HuH-7 (cell line): ENCODE data around the gene SCN3A.

Experiments
- DNase-seq: peaks from one replicate; pipeline ENCODE4 v3.0.0; 2011; ENCODE audit warnings: low spot score

The SCN3A gene

DNA sequence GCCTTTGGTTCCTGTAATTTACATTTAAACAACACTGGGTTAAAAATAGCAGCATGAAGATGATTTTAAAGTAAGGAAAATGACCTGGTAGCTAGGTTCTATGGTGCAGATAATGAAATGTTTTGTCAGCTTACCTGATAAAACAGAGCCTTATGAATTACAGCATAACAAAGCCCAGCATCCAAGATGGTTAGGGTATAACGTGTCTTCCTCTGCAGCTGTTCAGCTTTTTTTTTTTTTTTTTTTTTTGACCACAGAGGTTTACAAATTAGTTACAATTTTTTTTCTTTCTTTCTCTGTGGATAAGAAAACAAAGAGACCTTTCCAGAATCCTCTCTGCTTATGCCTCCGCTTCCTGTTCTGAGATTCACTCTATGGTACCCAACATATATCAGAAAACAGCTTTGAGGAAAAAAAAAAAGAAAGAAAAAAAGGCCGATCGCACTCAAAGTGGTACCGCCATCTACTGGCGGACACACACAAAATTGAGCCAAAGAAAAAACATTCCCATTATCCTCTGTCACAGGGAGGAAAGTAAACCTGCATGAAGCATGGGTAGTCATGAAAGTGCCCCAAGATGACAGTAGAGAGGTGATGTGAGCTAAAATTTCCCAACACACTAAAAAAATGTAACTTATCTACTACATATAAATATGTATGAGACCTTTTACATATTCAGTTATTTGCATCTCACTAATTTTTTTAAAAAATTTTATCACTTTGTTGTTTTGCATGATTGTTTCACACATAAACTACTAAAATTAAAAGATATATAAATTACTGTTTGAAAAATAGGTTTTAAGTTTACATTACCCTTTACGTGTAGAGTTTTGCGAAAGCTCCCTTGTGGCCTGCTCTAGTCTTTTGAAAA is at the start of gene SCN3A:
SCN3A (minus strand) TSS at position 362 of the 871 bp plus-strand sequence. CDS start 27,656 bp downstream, outside the sequence.
- peak; percentile 26 for DNase-seq

DNA sequence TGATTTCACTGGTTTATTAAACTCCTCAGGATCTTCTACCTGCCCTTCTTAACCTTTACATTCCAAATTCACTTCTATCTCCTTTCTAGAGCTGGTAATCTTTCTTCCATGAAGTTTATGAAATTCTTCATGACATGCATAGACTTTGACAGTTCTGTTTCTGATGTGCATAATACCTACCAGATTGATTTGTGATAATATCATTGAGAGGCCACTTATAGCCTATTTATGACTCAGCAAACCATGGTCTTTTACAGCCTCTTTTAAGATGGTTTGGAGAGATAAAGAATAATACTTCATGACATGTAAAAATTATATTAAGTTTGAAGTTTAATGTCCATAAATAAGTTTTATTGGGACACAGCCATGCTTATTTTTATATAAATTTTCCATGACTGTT is 49.3 kb upstream of the SCN3A start:
- no peak for DNase-seq

DNA sequence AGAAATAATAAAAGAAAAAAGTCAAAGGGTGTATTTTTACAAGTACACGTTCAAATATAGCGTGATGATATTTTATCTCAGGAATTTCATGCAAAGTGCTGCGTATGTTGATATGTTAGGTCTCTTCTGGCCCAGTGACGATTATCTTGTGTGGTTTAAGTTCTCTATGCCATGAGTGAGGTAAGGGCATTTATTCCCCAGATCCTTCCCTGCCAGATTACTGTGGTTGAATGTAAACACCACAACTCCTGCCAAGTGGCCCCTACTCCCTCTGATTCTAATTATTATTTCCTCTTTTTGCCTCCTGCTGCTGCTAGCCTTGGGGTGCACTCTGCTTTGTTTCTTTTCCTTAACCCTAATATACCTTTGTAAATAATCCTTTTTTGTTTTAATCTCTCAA is 47.5 kb upstream of the SCN3A start:
- no peak for DNase-seq

DNA sequence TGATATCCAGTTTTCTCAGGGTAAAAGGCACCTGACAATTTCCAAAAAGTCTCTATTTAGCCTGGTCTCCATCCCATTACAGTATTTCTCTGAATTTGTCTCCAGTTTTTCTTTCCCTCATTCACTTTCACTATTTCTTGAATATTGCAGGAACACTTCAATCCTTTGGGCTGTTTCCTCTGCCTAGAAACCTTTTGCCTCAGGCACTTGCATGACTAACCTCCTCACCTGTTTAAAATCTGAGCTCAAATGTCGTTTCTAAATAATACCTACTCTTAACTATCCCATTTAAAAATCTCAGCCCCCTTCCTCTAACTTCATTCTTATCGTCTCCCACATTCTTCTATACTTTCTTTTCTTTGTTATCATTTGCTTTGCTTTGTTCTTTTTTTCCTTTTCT is 44.4 kb upstream of the SCN3A start:
- DNase-seq: no peak

DNA sequence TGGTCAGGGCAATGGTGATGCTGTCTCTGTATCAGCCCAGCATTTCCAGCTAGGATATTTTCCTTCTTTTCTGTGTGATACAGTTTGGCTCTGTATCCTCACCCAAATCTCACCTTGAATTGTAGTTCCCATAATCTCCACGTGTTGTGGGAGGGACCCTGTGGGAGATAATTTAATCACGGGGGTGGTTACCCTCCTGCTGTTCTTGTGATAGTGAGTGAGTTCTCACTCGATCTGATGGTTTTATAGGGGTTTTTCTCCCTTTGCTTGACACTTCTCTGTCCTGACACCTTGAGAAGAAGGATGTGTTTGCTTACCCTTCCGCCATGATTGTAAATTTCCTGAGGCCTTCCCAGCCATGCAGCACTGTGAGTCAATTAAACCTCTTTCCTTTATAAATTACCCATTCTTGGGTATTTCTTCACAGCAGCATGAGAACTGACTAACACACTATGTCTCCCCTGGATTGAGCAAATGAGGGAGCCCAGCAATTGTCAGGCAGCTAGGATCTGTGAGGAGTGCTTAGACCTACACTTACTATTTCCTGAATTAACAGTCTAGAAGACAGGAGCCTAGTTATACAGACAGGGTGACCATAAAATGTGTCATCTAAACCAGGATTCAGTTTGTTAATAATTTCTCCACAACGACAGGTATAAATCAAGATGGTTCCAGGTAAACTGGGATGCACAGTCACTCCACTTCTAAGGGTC is 41.4 kb upstream of the SCN3A start:
- DNase-seq: no peak

DNA sequence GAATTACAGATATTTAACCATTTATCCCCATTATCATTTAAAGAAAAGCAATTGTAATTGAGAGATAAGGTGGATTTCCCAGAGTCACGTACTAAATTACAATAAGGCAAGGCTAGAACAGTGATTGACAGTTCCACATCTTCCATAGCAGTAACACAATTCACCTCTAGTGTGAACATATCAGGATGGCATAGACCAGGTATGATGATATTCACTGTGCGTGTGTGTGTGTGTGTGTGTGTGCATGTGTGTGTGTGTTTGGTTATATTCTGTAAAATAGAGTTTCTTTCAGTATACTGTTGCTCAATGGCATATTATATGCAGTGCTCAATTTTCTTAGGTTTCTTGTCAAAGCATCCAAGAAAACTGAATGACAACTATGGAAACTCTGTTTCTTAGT is 37.1 kb upstream of the SCN3A start:
- no peak for DNase-seq

DNA sequence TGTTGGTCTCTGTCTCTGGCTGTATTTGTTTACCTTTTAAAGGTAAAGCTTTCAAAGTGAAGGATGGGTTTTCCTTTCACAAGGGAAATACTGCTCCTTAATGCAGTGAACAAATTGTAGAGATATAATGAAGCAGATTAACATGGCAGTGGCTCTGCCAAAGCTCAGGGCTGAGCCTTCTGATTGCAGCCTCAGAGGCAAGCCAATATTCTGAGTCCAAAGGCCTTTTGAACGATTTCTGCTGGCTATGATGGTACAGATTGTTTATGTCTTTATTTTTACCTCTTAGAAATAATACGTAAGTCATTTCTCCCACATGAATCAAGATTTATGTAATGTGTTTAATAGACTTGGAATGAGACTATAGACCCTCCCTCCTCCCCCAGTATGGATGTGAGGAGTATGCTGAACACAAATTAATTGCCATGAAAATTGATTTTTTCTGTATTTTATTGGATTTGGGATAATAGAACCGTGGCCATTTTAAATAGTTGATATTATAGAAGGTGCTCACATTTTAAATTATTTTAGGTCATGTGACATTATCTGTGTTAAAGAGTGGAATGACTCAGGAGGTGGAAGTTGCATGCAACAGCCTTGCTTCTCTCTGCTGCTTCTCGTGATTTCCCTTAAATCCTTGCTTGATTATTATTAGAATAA is 36.1 kb upstream of the SCN3A start:
- no peak for DNase-seq

DNA sequence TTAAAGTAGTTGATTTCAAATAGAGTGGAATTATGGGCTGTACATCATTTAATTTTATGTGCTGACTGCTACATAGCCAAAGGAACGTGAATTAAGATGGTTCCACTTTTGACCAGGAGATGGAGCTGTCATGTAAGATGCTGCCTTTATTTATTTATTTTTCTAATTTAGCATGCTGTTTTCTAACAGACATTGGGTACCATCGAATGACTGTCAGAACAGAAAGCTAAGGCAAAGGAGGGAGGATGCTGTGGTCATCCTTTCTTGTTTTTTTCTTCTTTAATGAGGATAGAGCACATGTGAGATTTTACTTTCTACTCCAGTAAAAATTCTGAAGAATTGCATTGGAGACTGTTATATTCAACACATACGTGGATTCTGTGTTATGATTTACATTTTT is 35.4 kb upstream of the SCN3A start, which contains the start of gene SCN2A:
SCN2A (plus strand) TSS at position 185 of the 400 bp plus-strand sequence. CDS start 56,410 bp downstream, outside the sequence.
- peak; percentile 7 for DNase-seq

DNA sequence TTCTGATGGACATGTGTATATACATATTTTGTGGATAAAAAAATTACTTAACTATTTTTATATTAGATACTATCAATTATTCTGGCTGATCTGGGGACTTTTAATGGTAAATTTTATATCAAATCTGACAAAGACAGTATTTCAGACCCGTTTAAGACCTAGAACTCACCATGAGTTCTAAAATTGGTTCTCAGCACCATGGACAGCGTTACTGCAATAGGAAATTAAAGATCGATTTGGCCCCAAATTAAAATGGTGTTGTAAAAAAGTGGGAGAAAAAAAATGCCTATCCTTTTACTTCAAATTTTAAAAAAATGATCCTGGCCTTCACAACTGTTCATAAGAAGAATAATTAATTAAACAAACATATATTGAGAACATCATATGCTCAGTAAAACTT is 34.4 kb upstream of the SCN3A start:
- no peak for DNase-seq

DNA sequence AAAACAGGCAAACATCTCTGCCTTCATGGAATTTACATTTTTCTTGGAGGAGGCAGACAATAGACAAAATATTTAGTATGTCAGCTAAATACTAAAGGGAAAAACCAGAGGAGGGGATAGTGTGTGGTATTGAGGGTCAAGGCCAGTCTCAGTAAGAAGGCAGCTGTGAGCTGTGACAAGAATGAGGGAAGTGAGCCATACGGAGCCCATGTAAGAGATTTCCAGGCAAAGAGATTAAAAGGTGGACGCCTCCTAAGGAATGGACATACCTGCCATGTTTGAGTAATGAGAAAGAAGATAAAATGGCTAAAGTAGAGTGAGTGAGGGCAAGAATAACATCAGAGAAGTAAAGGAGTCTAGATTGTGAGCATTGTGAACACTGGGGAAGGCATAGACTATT is 33.2 kb upstream of the SCN3A start:
- no peak for DNase-seq

DNA sequence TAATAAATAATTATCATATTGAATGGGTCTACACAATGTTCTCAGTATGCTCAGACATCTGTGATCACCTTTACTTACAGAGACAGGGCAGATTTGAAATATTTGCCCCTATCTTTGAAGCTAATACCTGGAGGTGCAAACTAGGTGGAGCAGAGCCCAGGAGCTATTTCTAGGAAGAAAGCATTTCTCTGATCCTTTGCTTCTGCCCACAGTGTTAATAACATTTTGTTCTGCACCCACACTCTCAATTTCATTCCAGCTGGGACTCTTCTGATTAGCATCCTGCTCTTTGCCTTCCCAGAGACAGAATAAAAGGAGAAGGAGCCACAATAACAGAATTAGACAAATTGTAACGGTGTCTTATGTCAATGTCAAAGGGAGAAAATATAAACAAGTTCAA is 23.7 kb upstream of the SCN3A start:
- DNase-seq: no peak

DNA sequence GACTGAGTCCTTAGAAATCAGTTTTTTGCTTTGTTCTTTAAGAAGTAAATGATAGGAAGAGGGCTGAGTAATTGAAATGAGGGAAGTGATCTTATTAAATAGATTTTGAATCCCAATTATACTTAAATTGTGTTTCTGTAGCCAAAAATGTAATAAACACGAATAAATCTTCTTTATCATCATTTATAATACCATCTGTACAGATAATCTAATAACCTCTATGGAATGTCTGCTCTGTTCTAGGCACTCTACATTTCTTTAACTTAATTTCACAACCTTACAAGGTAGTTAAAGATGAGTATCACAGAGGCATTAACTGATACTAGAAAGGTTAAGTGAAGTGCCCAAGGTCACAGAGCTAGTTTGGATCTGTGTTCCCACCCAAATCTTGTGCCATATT is 21.1 kb upstream of the SCN3A start:
- DNase-seq: no peak

DNA sequence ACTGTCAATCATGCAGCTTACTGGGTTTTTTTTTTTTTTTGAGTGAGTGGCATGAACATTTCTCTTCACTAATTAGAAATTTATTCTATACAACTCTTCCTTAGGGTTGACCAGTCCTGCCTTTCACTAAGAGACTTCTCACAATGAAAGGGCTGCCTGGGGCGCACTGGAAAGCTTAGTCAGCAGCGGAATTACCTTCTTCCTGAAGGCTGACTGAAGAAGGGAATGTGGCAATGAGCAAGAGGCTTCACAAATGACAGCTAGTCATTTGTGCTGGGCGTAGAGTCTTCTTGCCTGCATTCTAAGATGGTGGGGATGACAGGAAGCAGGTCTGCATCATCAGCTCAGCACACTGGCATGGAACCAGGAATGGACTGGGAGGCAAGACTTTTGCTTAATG is 15.6 kb upstream of the SCN3A start:
- no peak for DNase-seq

DNA sequence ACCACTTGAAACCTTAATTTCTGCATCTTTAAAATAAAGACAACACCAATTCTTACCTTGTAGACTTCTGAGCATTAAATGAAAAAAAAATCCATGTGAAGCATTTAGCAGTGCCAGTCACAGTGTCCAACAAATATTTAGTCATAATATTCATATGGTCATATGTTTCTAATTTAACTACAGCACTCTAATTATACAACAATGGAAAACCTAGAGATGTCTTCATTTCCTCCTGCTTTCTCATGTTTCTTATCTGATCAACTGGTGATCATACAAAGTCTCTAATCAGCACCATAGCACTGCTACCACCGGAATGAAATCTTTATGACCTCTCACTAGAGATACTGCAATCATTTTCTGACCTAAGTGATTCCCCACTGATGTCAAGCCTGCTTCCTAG is 10.2 kb upstream of the SCN3A start:
- DNase-seq: no peak

DNA sequence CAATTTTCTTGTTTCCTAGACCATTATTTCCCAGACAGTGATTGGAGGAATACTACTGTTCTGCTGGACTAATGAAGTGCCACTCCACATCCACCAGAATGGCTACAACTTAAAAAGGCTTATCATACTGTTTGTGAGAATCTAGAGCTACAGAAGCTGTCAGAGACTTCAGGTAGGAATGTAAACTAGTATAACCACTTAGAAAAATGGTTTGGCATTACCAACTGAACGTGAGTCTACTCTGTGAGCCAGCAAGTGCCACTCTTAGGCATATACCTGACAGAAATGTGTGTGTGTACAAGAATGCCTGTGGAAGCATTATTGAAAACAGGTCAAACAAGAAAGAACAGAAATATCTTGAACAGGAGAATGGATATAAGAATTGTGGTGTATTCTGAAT is 4.2 kb upstream of the SCN3A start:
- no peak for DNase-seq

DNA sequence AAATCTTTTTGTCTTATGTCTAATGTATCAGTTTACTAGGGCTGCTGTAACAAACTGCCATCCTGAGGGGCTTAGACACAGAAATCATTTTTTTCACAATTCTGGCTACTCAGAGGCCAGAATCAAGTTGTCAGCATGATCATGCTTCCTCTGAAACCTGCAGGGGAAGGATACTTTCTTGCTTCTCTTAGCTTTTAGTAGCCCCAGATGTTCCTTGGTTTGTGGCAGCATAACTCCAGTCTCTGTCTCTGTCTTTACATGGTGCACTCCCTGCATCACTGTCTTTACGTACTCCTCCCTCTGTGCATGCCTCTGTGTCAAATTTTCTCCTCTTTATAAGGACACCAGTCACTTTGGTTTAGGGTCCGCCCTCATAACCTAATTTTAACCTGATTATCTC is 2.0 kb upstream of the SCN3A start:
- DNase-seq: no peak

DNA sequence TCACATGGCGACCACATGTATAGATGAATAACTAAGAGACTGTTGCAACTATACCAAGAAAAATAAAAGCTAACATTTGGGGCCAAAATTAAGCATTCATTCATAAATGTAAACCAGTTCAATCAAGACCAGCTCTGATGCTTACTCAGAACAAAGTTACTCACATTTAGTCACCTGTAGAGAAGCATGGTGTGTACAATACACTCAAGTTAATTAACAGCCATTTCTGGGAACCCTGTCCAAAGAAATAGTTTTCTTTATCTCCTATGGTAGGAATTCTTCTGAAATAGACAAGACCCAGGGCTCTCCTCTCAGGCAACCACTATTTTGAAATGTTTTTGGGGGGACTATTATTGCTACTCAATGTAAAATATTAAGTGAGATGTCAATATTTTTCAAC is 1.6 kb downstream of the SCN3A start:
- no peak for DNase-seq

DNA sequence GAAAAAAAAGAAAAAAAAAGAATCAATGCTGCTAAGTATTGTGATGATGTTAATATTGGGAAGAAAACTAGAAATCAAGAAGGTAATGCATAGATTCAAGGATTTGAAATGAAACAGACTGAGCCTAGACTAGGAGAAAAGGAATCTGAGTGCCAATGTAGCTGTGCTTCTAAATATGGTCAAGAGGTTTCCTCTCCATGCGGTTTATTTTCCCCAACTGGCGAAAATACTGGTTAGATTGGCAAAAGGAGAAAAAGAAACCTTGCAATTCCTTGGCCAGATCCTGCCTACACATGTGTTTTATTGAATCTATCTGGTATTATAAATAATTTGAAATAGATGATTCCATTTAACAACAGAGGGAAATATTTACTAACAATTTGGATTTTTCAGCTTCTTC is 5.7 kb downstream of the SCN3A start:
- DNase-seq: no peak

DNA sequence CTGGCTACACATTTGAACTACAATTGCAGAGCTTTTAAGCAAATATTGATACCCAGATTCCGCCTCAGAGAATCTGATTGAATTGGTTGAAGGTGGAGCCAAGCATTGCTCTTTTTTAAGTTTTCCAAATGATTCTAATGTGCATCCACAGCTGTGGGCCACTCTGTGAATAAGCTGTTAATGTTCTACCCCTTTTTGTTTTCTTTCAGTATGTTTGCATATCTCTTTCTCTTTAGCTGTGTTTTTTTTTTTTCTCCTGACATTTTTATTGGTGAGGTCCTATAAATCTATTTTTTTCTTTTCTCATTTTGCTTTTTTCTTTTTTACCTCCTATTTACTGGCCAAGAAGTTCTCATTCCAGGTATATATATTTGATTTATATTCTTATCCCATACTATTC is 6.5 kb downstream of the SCN3A start:
- no peak for DNase-seq

DNA sequence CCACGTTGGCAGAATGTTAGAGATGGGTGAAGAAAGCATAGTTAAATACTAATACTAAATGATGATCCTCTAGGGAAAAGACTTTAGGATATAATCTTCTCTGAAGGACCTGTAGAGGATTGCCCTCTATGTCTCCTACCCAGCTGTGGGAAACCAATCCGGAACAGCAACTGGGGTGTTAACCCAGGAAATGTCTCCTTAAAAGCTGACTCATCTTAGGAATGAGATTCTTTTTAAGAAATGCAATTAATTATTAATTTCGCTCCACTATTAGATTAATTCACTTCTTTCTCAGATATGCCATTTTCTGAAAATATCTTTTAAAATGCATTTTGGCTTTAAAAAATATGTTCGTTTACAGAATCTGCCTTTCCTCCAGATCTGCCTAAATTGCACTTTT is 7.4 kb downstream of the SCN3A start:
- DNase-seq: no peak

DNA sequence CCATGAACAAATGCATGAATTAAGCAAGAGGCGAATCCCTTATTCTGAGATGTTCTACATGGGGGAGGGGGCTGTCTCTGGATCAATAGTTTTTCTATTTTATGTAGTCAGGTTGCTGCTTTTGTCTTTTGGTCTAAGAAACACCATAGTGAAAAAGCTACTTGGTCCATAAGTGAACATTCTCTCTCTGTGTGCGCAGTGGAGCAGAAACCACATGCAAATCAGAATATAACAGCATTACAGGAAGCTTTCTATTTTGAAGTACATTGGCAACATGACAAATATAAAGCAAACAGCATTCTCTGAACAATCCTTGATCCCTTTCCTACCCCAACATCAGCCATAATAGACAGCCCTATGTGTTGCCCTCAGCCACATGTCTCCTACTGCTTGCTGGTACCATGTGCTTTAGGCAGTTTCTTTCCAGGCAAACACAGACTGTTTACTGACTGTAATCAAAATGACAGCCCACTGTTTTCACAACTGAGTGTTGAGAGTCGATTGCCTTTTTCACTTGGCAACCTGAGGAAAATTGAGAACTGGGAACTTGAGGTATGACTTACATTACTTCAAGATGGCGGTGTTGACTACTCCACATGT is 10.6 kb downstream of the SCN3A start:
- DNase-seq: no peak

DNA sequence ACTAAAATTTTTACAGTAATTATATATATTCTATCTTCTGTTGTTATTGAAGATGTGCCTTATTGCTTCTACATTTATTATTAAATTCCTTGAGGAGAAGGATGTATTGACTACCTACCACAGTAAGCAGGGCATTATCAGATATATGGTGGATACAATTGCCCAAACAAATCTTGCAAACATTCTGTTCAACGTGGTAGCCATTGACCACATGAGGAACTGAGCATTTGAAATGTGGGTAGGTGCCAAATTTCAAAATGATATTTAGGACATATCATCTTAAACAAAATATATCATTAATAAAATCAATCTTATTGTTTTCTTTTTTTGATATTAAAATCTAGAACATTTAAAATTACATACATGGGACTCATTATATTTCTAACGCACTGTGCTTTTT is 11.1 kb downstream of the SCN3A start:
- no peak for DNase-seq
